H1 (cell line): ENCODE results near the gene CHMP1B.

ENCODE experiments used
- CHD1 ChIP-seq: IDR thresholded peaks from 2 replicates; pipeline ENCODE4 v1.6.1; 2012; ENCODE audit warnings: low read depth, low read length, improper control_type of control experiment
- CTCF ChIP-seq, 3 experiments: IDR thresholded peaks; 1 replicate in 2 of 3; 2 replicates in 1 of 3; pipeline versions ENCODE4 v1.5.1 to v1.6.1; 2011; ENCODE audit warnings: low read length in 3 of 3, mild to moderate bottlenecking in 3 of 3, inconsistent platforms in 2 of 3, low read depth in 1 of 3, moderate library complexity in 1 of 3; ENCODE audit not compliant: insufficient read depth in 1 of 3; ENCODE audit errors: control extremely low read depth in 1 of 3
- POLR2A ChIP-seq, 2 experiments: IDR thresholded peaks; 1 replicate in 1 of 2; 2 replicates in 1 of 2; pipeline ENCODE4 v1.6.1; 2011; ENCODE audit warnings: low read depth in 2 of 2, low read length in 2 of 2, mild to moderate bottlenecking in 2 of 2; ENCODE audit errors: control extremely low read depth in 1 of 2
- POLR2AphosphoS5 ChIP-seq: IDR thresholded peaks from 2 replicates; pipeline ENCODE4 v1.6.1; 2011; ENCODE audit warnings: low read depth, low read length

GRCh38 chr18:11902522-11903292, 51.5 kb downstream of the CHMP1B start:
- TF ChIP-seq POLR2AphosphoS5 (no peak), CTCF (IDR thresholded peaks at IDR 0.05; ENCODE audit: control extremely low read depth in 1 of 3, insufficient read depth in 1 of 3, low read depth in 1 of 3, low read length in 3 of 3) (no peak), POLR2A (IDR thresholded peaks at IDR 0.05; ENCODE audit: control extremely low read depth in 1 of 2, low read depth in 2 of 2, low read length in 2 of 2) (no peak), CHD1 (no peak)
